Ectodermal cell (in vitro differentiated cells): Measurements from ENCODE around the gene BCL7C.
"Not testable (repeated sequence)": the region's sequence is repeated elsewhere in the genome, so short reads cannot be mapped to it uniquely, and the experiment has no call there.

ENCODE experiments used
- H3K27ac ChIP-seq: 2 replicates; pipeline ENCODE4 v1.7.0; 2013; ENCODE audit warnings: mild to moderate bottlenecking, low read depth, low read length; ENCODE audit not compliant: insufficient read depth, poor library complexity, severe bottlenecking
- H3K27me3 ChIP-seq: 2 replicates; pipeline ENCODE4 v1.7.0; 2013; ENCODE audit warnings: mild to moderate bottlenecking, low read length; ENCODE audit not compliant: insufficient read depth, control insufficient read depth, poor library complexity, severe bottlenecking
- H3K36me3 ChIP-seq: one replicate; pipeline ENCODE4 v1.7.0; 2013; ENCODE audit warnings: low read length; ENCODE audit not compliant: control insufficient read depth, insufficient read depth
- H3K4me1 ChIP-seq: one replicate; pipeline ENCODE4 v1.7.0; 2013; ENCODE audit warnings: low read length; ENCODE audit not compliant: control insufficient read depth, insufficient read depth
- H3K4me3 ChIP-seq: 2 replicates; pipeline ENCODE4 v1.7.0; 2013; ENCODE audit warnings: low read depth, low read length, control low read depth; ENCODE audit not compliant: insufficient read depth
- H3K9me3 ChIP-seq: 2 replicates; pipeline ENCODE4 v1.7.0; 2013; ENCODE audit warnings: mild to moderate bottlenecking, low read length, moderate library complexity; ENCODE audit not compliant: control insufficient read depth
- WGBS, 2 experiments: methylation state at CpG; one replicate each; pipeline ENCODE4 v1.1.7; 2013; ENCODE audit warnings: missing lambda C conversion rate in 2 of 2; 5-methylcytosine and 5-hydroxymethylcytosine counted together

The BCL7C gene

GRCh38 chr16:30863178-30863577, 30.7 kb downstream of the BCL7C start:
- H3K27me3 ChIP-seq, H3K4me1 ChIP-seq, H3K4me3 ChIP-seq, H3K36me3 ChIP-seq, H3K9me3 ChIP-seq, H3K27ac ChIP-seq: not testable (repeated sequence)
- WGBS, 2 experiments: 88 to 93% methylated on average over 3 of the region's 3 CpGs

DNA sequence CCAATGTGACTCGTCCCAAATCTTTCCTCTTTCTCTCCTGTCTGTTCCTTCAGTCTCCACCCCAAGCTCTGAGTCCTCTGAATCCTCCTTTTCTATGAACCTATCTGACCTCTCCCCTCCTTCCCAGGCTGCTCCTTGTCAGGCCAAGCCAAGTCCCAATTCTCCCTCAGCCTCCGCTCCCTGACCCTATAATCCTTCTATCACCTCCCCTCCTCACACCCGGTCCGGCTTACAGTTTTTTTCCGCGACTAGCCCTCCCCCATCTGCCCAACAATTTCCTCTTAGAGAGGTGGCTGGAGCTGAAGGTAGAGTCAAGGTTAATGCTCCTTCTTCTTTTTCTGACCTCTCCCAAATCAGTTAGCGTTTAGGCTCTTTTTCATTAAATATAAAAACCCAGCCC, 33.1 kb downstream of the BCL7C start:
- WGBS, 2 experiments: 68 to 77% methylated on average over 7 of the region's 7 CpGs
- H3K4me3 ChIP-seq, H3K4me1 ChIP-seq, H3K9me3 ChIP-seq, H3K36me3 ChIP-seq, H3K27me3 ChIP-seq, H3K27ac ChIP-seq: not testable (repeated sequence)

DNA sequence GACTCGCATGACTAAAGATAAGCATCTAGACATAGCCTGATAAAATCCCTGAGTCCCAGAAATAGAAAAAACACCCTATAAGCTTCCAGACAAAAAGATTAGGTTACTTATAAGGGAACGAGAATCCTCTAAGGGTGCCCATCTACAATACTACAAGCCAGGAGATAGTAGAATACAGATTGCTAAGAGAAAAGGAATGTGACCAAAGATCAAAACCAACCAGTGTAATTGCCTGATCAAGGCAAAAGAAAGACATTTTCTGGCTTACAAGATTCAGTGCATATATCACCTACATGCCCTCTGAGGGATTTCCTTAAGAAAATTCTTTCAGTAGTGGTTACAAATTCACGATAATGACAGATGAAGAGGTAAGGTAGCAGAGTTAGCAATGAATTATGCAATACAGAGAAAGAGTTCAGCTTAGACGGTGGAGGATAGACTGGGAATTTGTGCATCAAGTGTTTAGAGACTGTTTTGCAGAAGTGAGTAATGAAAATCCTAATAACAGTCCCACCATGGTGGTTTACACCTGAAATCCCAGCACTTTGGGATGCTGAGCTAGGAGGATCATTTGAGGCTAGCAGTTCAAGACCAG, 35.0 kb downstream of the BCL7C start:
- H3K36me3 ChIP-seq: no peaks in the 10 kb centered on the region
- peaks cover 6% of the 10 kb centered on the region for H3K27me3 ChIP-seq
- WGBS, 2 experiments: 89% methylated on average over 2 to 4 of the region's 4 CpGs
- H3K4me1 ChIP-seq: no peaks in the 10 kb centered on the region
- no peak overlapping the region for H3K4me3 ChIP-seq
- H3K9me3 ChIP-seq: no peaks in the 10 kb centered on the region
- no peak overlapping the region for H3K27ac ChIP-seq

DNA sequence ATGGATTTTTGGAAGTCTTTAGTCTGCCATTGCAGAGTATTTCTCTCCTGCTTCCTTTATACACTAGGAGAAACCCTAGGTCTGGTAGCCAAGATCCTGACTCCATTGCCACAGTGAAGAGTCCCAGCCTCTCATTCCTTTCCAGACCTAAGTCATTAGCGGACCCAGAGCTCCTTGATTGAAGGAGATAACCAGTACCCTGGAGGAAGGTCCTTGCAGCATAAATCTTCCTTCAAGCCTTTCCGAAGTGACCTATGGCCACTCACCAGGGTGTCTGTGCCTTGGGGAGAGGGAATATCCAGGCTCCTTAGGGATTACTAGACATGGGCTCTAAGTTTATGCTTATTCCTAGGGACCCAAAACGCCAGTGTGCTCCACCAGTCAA, 35.8 kb downstream of the BCL7C start:
- no peak overlapping the region for H3K4me3 ChIP-seq
- no peak overlapping the region for H3K27ac ChIP-seq
- no peaks in the 10 kb centered on the region for H3K36me3 ChIP-seq
- 91% methylated on average over 3 of the region's 3 CpGs for WGBS, 2 experiments
- peaks cover 6% of the 10 kb centered on the region for H3K27me3 ChIP-seq
- H3K4me1 ChIP-seq: no peaks in the 10 kb centered on the region
- no peaks in the 10 kb centered on the region for H3K9me3 ChIP-seq

GRCh38 chr16:30853758-30854157, 40.1 kb downstream of the BCL7C start:
- Histone ChIP-seq H3K27ac (no peak overlapping the region), H3K27me3 (peaks cover 2% of the 10 kb centered on the region), H3K4me1 (no peaks in the 10 kb centered on the region), H3K36me3 (no peaks in the 10 kb centered on the region), H3K9me3 (no peaks in the 10 kb centered on the region), H3K4me3 (no peak overlapping the region)
- 95 to 96% methylated on average over 2 of the region's 2 CpGs for WGBS, 2 experiments

- WGBS, 2 experiments: 50 to 67% methylated on average over 1 of the region's 1 CpG
- no peak overlapping the region for H3K27ac ChIP-seq
- no peaks in the 10 kb centered on the region for H3K4me1 ChIP-seq
These were observed 43.6 kb downstream of the BCL7C start for GRCh38 chr16:30850246-30850645.

GRCh38 chr16:30846649-30847402, 47.1 kb downstream of the BCL7C start:
- H3K4me3 ChIP-seq: no peak overlapping the region
- no peaks in the 10 kb centered on the region for H3K36me3 ChIP-seq
- H3K4me1 ChIP-seq: no peaks in the 10 kb centered on the region
- H3K9me3 ChIP-seq: no peaks in the 10 kb centered on the region
- 85 to 86% methylated on average over 4 of the region's 4 CpGs for WGBS, 2 experiments
- H3K27me3 ChIP-seq: no peaks in the 10 kb centered on the region
- H3K27ac ChIP-seq: no peak overlapping the region

More at GRCh38 chr16:30850246-30850645, 43.6 kb downstream of the BCL7C start:
- H3K4me3 ChIP-seq: no peak overlapping the region
- H3K27me3 ChIP-seq: no peaks in the 10 kb centered on the region
- H3K9me3 ChIP-seq: no peaks in the 10 kb centered on the region
- no peaks in the 10 kb centered on the region for H3K36me3 ChIP-seq

- Histone ChIP-seq H3K27me3 (no peaks in the 10 kb centered on the region), H3K27ac (no peak overlapping the region), H3K36me3 (no peaks in the 10 kb centered on the region), H3K4me1 (no peaks in the 10 kb centered on the region), H3K9me3 (no peaks in the 10 kb centered on the region), H3K4me3 (no peak overlapping the region)
- WGBS, 2 experiments: 57 to 58% methylated on average over 8 of the region's 8 CpGs
These were observed 49.0 kb downstream of the BCL7C start for GRCh38 chr16:30844671-30845449.

- Histone ChIP-seq H3K9me3 (no peaks in the 10 kb centered on the region), H3K27ac (no peak overlapping the region), H3K4me1 (no peaks in the 10 kb centered on the region), H3K36me3 (no peaks in the 10 kb centered on the region), H3K4me3 (no peak overlapping the region), H3K27me3 (no peaks in the 10 kb centered on the region)
- 88 to 90% methylated on average over 1 of the region's 1 CpG for WGBS, 2 experiments
These were observed 49.6 kb downstream of the BCL7C start for GRCh38 chr16:30844346-30844670.

- Histone ChIP-seq H3K4me1 (no peaks in the 10 kb centered on the region), H3K36me3 (no peaks in the 10 kb centered on the region), H3K9me3 (no peaks in the 10 kb centered on the region), H3K4me3 (no peak overlapping the region), H3K27me3 (no peaks in the 10 kb centered on the region), H3K27ac (no peak overlapping the region)
- WGBS, 2 experiments: 83 to 84% methylated on average over 5 of the region's 5 CpGs
These were observed 50.4 kb downstream of the BCL7C start for GRCh38 chr16:30843501-30843900.
